Heart right ventricle (tissue), 16 donors: Measurements from ENCODE around the gene OLAH. TPM values are rescaled to one million over a fixed set of nuclear protein-coding genes. Genes with fewer than 3 reads are reported as not detected.

Source experiments
- ATAC-seq, 8 donors: fragments of 200-7000 bp; cut with Tn5 transposase; one replicate each; pipeline ENCODE4 v1.9.1; 2020; ENCODE audit warnings: mild to moderate bottlenecking in 8 of 8, moderate library complexity in 8 of 8, moderate number of reproducible peaks in 1 of 8
- DNase-seq, 2 donors: peaks; one replicate each; pipeline ENCODE4 v3.0.0-alpha.2; 2020
- H3K27ac ChIP-seq, 10 donors: fragments of 200-600 bp; sonication (generic) in 2 of 10; one replicate each; pipeline versions ENCODE4 v1.5.0 to v1.8.0; 2020 to 2022; ENCODE audit warnings: mild to moderate bottlenecking in 3 of 10
- H3K27me3 ChIP-seq, 7 donors: fragments of 200-600 bp; one replicate each; pipeline ENCODE4 v1.8.0; 2021 to 2022; ENCODE audit warnings: mild to moderate bottlenecking in 2 of 7
- H3K36me3 ChIP-seq, 9 donors: fragments of 200-600 bp; sonication (generic) in 1 of 9; one replicate each; pipeline versions ENCODE4 v1.5.0 to v1.8.0; 2020 to 2022; ENCODE audit warnings: mild to moderate bottlenecking in 2 of 9
- H3K4me1 ChIP-seq, 9 donors: fragments of 200-600 bp; sonication (generic) in 1 of 9; one replicate each; pipeline versions ENCODE4 v1.5.0 to v1.8.0; 2020 to 2022; ENCODE audit warnings: mild to moderate bottlenecking in 4 of 9
- H3K4me3 ChIP-seq, 10 donors: fragments of 200-600 bp; sonication (generic) in 2 of 10; one replicate each; pipeline versions ENCODE4 v1.5.0 to v1.8.0; 2020 to 2022; ENCODE audit warnings: mild to moderate bottlenecking in 7 of 10, moderate library complexity in 2 of 10
- H3K9me3 ChIP-seq, 11 donors: fragments of 200-600 bp in 10 of 11; sonication (generic) in 2 of 11; one replicate each; pipeline versions ENCODE4 v1.5.0 to v1.8.0; 2013 to 2022; ENCODE audit warnings: mild to moderate bottlenecking in 2 of 11, control low read depth in 1 of 11, moderate library complexity in 1 of 11
- CTCF ChIP-seq, 9 donors: fragments of 200-600 bp; sonication (generic) in 2 of 9; IDR thresholded peaks; one replicate each; pipeline versions ENCODE4 v1.5.0 to v1.8.0; 2021 to 2022; ENCODE audit warnings: antibody characterized with exemption in 9 of 9, mild to moderate bottlenecking in 5 of 9, moderate library complexity in 1 of 9
- WGBS, 2 donors: extraction: QIAGEN DNeasy Blood & Tissue Kit; methylation state at CpG; one replicate each; pipeline ENCODE4 v1.1.7; 2013; ENCODE audit warnings: inconsistent platforms in 1 of 2; 5-methylcytosine and 5-hydroxymethylcytosine counted together
- intact Hi-C, 10 donors: fragments of 100-400 bp; cut with DNase I; formaldehyde crosslinking; loops; one replicate each; pipeline versions ENCODE4 v1.11.1 to v1.14.2; 2022
- polyA plus RNA-seq, 2 donors: library from polyadenylated mRNA; stranded (reverse); fragments of 200-250 nt; gene quantifications; one replicate each; pipeline ENCODE4 v1.2.3, GENCODE V29; 2013
- total RNA-seq, 10 donors: library from RNA; stranded (reverse); fragmentation: NEBNext Ultra II Directional in 3 of 10; extraction: Animal tissue kit (Norgen Biotek cat#: 25700) in 3 of 10; gene quantifications; one replicate each; pipeline versions ENCODE4 v1.2.1 to v1.2.4, GENCODE V29; 2021 to 2023
- donor health status: Arrhythmogenic right ventricular cardiomyopathy.
- donor health status: ischemic (EF 13 %, LVEDD 7.1; RV severe dilation, severe dysfunction).
- donor health status: healthy with polysubstance abuse.
- donor health status: DM: no; HTN: yes; CAD: no.
- donor health status: DM: no; HTN: no; CAD: no.
- donor health status: ischemic (EF 25% LVEDD 6.9; RV normal size, moderate dysfunction).
- donor health status: ischemic (EF 25% LVEDD 5.7; RV mildly dilated, moderate dysfunction).
- donor health status: healthy.
- donor health status: DM: yes; HTN: yes; CAD: no.
- donor health status: Ischemic cardiomyopathy.
- donor health status: ischemic (EF 35%, LVEDD 5.7; RV mildly dilated, moderate dysfunction).
- donor health status: nonischemic (EF 11% LVEDD 7.7; RV severe dilation, severe dysfunction).
- donor health status: DM: yes; HTN: yes; CAD: no.
- donor health status: PGD.
- donor health status: ischemic (EF 29% LVEDD 5.4; RV normal size, mild dysfunction).
- donor health status: nonischemic (EF 23%, LVEDD 6.1; RV moderate dilation, normal function).

Gene OLAH
- total and polyA plus RNA-seq, 12 donors, result 0.33 to 0.50 (median 0.38) TPM; not detected in 9

DNA sequence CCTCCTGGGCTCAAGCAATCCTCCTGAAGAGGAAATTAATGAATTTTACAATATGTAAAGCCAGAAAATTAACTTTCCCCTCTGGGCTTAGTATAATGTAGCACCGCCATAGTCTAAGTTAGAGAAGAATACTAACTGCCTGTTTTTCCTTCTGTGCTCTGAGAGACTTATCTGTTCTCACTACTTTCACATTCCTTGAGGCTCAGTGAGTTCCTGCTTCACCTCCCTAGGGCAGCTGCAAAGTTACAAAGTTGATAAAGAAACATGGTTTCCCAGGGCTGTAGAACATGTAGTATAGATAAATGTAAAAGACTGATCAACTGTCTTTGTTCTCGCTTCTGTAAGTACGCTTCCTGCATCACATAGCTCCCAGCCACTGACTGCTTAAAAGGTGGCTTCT is 16.0 kb upstream of the OLAH start:
- no peaks in the 10 kb centered on the region for H3K9me3 ChIP-seq
- no peaks in the 10 kb centered on the region for H3K27me3 ChIP-seq
- peaks cover 0 to 2% (median 0%) of the 10 kb centered on the region in 9 donors for H3K4me1 ChIP-seq
- DNase-seq (no peak), ATAC-seq (no peak)
- no peaks in the 10 kb centered on the region for H3K36me3 ChIP-seq
- 28 to 48% methylated on average over 3 of the region's 3 CpGs for WGBS, 2 donors
- no peak overlapping the region for H3K4me3 ChIP-seq
- H3K27ac ChIP-seq, result no peak overlapping the region
- intact Hi-C loops, result no loop called here
- TF ChIP-seq CTCF (IDR thresholded peaks at IDR 0.05), result no peak

- Histone ChIP-seq H3K4me3 (peak overlapping the region in 1 of 10 donors; percentile 14), H3K4me1 (peaks cover 0 to 17% (median 0%) of the 10 kb centered on the region in 9 donors), H3K27ac (no peak overlapping the region), H3K36me3 (no peaks in the 10 kb centered on the region), H3K9me3 (no peaks in the 10 kb centered on the region), H3K27me3 (no peaks in the 10 kb centered on the region)
- ATAC-seq, result peak in 3 of 8 donors; percentile 56 to 58 (median 58)
- no peak for TF ChIP-seq CTCF (IDR thresholded peaks at IDR 0.05)
- intact Hi-C loops, result no loop called here
- WGBS, 2 donors, result 54 to 65% methylated on average over 18 of the region's 18 CpGs
- peak in 1 of 2 donors; percentile 14 for DNase-seq
Observed at GRCh38 chr10:15035385-15036301, 8.1 kb upstream of the OLAH start.

DNA sequence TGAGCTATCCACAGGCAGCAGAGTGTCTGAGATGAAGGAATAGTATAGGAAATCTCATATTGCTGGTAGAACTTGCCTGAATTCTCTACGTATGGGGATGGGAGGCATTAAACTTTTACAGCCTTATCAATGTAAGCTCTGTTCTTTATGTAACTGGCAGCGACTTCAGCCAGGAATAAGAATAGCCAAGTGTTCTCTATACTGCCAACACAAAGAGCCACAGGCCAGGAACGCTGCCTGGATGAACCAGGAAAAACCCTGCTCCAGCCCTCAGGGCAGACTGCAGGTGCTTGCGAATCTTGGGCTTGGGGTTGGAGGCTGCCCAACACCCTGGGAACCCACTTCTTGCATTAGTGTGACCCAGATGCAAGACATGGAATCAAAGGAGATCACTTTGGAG is 6.1 kb upstream of the OLAH start:
- ATAC-seq, result peak in 1 of 8 donors; percentile 58
- Histone ChIP-seq H3K4me3 (no peak overlapping the region), H3K36me3 (no peaks in the 10 kb centered on the region), H3K9me3 (no peaks in the 10 kb centered on the region), H3K27ac (no peak overlapping the region), H3K4me1 (peaks cover 0 to 16% (median 0%) of the 10 kb centered on the region in 9 donors), H3K27me3 (no peaks in the 10 kb centered on the region)
- DNase-seq, result no peak
- intact Hi-C loops, result no loop called here
- 56 to 65% methylated on average over 4 of the region's 4 CpGs for WGBS, 2 donors
- no peak for TF ChIP-seq CTCF (IDR thresholded peaks at IDR 0.05)

DNA sequence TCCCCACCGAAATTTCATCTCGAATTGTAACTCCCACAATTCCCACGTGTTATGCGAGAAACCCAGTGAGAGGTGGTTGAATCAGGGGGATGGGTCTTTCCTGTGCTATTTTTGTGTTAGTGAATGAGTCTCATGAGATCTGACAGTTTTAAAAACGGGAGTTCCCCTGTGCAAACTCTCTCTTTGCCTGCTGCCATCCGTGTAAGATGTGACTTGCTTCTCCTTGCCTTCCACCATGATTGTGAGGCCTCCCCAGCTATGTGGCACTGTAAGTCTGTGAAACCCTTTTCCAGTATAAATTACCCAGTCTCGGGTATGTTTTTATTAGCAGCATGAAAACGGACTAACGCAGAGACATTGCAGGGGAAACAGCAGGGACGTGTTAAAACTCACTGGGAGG is 5.3 kb upstream of the OLAH start:
- Histone ChIP-seq H3K27me3 (no peaks in the 10 kb centered on the region), H3K4me3 (no peak overlapping the region), H3K36me3 (no peaks in the 10 kb centered on the region), H3K4me1 (peaks cover 0 to 12% (median 0%) of the 10 kb centered on the region in 9 donors), H3K9me3 (peaks cover 0 to 2% (median 0%) of the 10 kb centered on the region in 11 donors), H3K27ac (no peak overlapping the region)
- intact Hi-C loops, result no loop called here
- 78 to 81% methylated on average over 10 of the region's 10 CpGs for WGBS, 2 donors
- no peak for DNase-seq
- no peak for TF ChIP-seq CTCF (IDR thresholded peaks at IDR 0.05)
- ATAC-seq, result no peak
